ENCODE data around the gene ATXN1.

- TF ChIP-seq EZH2phosphoT487 (IDR thresholded peaks at IDR 0.05; ENCODE audit: borderline replicate concordance, low read depth) = no peak
- TF ChIP-seq FOSL2 (IDR thresholded peaks at IDR 0.05; ENCODE audit: borderline replicate concordance, low read depth) = no peak
These were observed 91.1 kb downstream of the ATXN1 start for GRCh38 chr6:16670183-16670582.

Data from SK-N-SH (cell line).